Erythroblast (primary cell): ENCODE measurements around the gene FAAP100.

Experiments used
- GATA1 ChIP-seq: IDR thresholded peaks from 2 replicates; pipeline ENCODE4 v1.6.1; 2011; ENCODE audit warnings: low read depth, mild to moderate bottlenecking, control low read depth, low read length, moderate library complexity
- POLR2A ChIP-seq: IDR thresholded peaks from 2 replicates; pipeline ENCODE4 v1.6.1; 2011; ENCODE audit warnings: mild to moderate bottlenecking, low read length

DNA sequence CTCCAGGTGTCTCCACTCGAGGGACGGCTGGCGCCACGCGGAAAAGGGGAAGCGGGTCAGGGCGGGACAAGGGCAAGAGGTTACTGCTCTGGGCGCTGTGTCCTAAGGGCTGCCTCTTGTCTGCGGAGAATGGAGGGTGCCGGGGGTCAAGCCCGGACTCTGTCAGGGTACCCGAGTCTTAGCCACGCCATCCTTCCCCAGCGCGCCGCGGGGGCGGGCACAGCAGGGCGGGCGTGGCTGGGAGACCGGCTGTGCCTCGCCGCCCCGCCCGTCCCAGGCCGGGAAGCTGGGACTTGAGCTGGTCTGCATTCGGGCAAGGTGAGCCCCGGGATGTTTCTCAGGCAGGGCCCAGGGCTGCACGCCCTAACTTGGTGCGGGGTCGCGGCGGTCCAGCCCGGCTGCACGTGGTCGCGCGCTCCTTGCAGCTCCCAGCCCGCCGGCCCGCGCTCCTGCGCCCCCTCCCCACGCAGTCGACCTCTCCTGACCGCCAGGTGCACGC, 33.3 kb downstream of the FAAP100 start:
- TF ChIP-seq POLR2A: no peak
- no peak for TF ChIP-seq GATA1
